ENCODE results near the gene PDC.

The PDC gene

DNA sequence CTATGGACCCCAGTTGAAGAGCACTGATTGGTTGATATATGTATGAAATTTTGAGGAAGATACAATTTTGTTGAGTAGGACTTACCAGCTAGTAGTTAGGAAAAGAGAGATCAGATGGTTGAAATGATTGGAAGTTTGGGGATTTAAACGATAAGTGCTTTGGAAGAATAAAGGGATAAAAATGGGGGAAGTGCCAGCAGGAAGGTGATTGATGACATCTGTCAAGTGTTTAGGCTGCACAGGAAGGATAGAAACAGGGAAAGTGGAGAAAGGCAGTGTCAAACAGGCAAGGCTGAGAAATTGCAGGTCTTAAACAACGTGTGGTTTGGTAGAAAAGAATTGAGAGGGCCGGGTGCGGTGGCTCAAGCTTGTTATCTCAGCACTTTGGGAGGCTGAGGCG is 22.3 kb downstream of the PDC start:
- TF ChIP-seq CTCF (IDR thresholded peaks at IDR 0.05; ENCODE audit: extremely low read depth, insufficient read depth, missing control alignments) = no peak
- no peak for DNase-seq (ENCODE audit: low spot score)
- in situ Hi-C loops (cut with MboI; ENCODE audit: low pct_unique_long_range_greater_than_20kb, low sequenced_read_pairs, unreplicated experiment) = no loop called here

DNA sequence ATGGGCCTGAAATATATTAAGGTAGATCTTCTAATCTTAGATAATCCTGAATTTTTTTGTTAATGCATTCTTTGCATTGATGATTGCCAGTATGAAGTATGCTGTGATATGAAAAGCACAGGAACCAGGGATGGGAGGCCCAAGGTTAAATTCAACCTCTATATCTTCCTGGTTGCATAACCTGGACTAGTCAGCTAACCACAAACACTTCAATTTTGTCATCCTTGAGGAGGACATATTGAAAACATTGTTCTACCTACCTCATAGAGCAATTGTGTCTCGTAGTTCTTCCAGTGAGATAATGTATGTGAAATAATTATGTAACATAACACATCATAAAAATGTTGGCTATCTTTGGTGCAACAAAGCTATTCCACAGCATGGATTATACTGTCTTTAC is 25.6 kb downstream of the PDC start:
- in situ Hi-C loops (cut with MboI; ENCODE audit: low pct_unique_long_range_greater_than_20kb, low sequenced_read_pairs, unreplicated experiment) = no loop called here
- TF ChIP-seq CTCF (IDR thresholded peaks at IDR 0.05; ENCODE audit: extremely low read depth, insufficient read depth, missing control alignments) = no peak
- DNase-seq (ENCODE audit: low spot score) = no peak

GRCh38 chr1:186429017-186429416 is 31.9 kb downstream of the PDC start:
- no peak for TF ChIP-seq CTCF (IDR thresholded peaks at IDR 0.05; ENCODE audit: extremely low read depth, insufficient read depth, missing control alignments)
- DNase-seq (ENCODE audit: low spot score) = no peak
- in situ Hi-C loops (cut with MboI; ENCODE audit: low pct_unique_long_range_greater_than_20kb, low sequenced_read_pairs, unreplicated experiment) = no loop called here

DNA sequence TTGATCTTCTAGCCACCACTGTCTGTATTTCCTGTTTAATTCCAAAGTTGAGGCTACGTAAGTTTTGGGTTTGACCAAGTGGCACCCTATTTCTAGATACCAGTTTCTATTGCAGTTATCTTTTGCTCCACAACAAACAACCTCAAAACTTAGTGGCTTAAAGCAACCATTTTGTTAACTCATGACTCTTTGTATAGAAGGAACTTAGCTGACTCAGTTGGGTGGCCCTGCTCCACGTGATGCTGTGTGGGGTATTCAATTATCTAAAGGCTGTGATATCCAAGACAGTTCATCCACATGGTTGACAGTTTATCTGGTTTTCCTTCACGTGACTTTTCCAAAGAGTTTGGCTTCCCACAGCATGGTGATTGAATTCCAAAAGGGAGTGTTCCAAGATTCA is 34.8 kb downstream of the PDC start:
- TF ChIP-seq CTCF (IDR thresholded peaks at IDR 0.05; ENCODE audit: extremely low read depth, insufficient read depth, missing control alignments) = no peak
- in situ Hi-C loops (cut with MboI; ENCODE audit: low pct_unique_long_range_greater_than_20kb, low sequenced_read_pairs, unreplicated experiment) = no loop called here
- no peak for DNase-seq (ENCODE audit: low spot score)

GRCh38 chr1:186424539-186424938 is 36.4 kb downstream of the PDC start:
- TF ChIP-seq CTCF (IDR thresholded peaks at IDR 0.05; ENCODE audit: extremely low read depth, insufficient read depth, missing control alignments) = no peak
- no peak for DNase-seq (ENCODE audit: low spot score)
- in situ Hi-C loops (cut with MboI; ENCODE audit: low pct_unique_long_range_greater_than_20kb, low sequenced_read_pairs, unreplicated experiment) = no loop called here

GRCh38 chr1:186421446-186421845 is 39.5 kb downstream of the PDC start:
- in situ Hi-C loops (cut with MboI; ENCODE audit: low pct_unique_long_range_greater_than_20kb, low sequenced_read_pairs, unreplicated experiment) = no loop called here
- TF ChIP-seq CTCF (IDR thresholded peaks at IDR 0.05; ENCODE audit: extremely low read depth, insufficient read depth, missing control alignments) = no peak
- no peak for DNase-seq (ENCODE audit: low spot score)

GRCh38 chr1:186420923-186421322 is 40.0 kb downstream of the PDC start:
- DNase-seq (ENCODE audit: low spot score) = peak; percentile 39
- in situ Hi-C loops (cut with MboI; ENCODE audit: low pct_unique_long_range_greater_than_20kb, low sequenced_read_pairs, unreplicated experiment) = no loop called here
- TF ChIP-seq CTCF (IDR thresholded peaks at IDR 0.05; ENCODE audit: extremely low read depth, insufficient read depth, missing control alignments) = no peak

Measured in GM13977 (cell line).